ENCODE measurements around the gene ARID5B. TPM values are rescaled to one million over a fixed set of nuclear protein-coding genes. Genes with fewer than 3 reads are reported as not detected.
A peak's percentile ranks its signal among the peaks of the same experiment; 100 is the strongest.

ARID5B gene
- total and polyA plus RNA-seq, 2 donors (not counting 1 experiment from before 2014, with no cell fraction given) = 22.4 to 237 TPM

DNA sequence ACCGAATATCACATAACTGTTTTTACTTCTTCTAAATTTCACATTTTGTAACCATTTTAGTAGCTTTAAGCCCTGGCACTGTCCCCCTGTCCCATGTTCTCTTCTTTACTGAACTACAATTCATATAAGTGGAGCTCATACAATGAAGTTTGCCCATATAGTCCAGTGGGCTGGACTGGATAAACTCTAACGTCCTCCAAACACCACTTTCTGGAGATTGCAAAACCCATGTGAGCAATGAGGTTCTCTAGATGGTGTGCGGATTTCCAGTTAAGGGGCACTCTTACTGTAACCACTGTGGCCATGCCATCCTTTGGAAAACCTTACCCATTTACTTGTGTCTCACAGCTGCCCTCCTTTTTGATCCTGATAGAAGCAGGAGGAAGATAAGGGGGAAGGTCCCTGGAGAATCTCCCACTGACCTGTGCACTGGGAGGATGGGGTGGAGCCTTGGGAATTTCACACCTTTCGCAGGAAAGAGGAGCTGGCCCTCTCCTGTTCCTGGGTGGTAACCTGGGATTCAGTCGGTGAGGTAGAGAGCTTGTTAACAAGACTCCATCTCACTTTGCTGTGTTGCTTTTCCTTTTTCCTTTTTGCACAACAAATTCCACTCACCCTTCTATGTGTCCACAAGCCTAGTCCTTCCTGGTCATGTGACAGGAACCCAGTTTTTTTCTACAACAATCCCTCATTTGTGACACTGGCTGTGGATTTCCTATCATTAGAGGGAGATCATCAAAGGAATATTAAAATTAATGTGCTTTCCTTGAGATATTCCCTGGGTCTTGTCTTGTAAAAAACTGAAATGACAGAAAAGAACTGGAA lies 120.7 kb downstream of the ARID5B start:
- no peak for ATAC-seq (ENCODE audit: low read depth)
- TF ChIP-seq, protein P1, sequence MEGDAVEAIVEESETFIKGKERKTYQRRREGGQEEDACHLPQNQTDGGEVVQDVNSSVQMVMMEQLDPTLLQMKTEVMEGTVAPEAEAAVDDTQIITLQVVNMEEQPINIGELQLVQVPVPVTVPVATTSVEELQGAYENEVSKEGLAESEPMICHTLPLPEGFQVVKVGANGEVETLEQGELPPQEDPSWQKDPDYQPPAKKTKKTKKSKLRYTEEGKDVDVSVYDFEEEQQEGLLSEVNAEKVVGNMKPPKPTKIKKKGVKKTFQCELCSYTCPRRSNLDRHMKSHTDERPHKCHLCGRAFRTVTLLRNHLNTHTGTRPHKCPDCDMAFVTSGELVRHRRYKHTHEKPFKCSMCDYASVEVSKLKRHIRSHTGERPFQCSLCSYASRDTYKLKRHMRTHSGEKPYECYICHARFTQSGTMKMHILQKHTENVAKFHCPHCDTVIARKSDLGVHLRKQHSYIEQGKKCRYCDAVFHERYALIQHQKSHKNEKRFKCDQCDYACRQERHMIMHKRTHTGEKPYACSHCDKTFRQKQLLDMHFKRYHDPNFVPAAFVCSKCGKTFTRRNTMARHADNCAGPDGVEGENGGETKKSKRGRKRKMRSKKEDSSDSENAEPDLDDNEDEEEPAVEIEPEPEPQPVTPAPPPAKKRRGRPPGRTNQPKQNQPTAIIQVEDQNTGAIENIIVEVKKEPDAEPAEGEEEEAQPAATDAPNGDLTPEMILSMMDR (IDR thresholded peaks at IDR 0.05) = no peak
- TF ChIP-seq EZH2 (IDR thresholded peaks at IDR 0.05; ENCODE audit: borderline replicate concordance, insufficient read depth, low read depth, low read length, poor library complexity, severe bottlenecking) = no peak
- POLR2A ChIA-PET = interaction anchor here (0.7 to 5.8 kb wide), 5 partner anchors 14 to 119 kb away, joined by 3 to 34 read pairs (median 3); partner anchors contain the start of gene ARID5B
- Histone ChIP-seq H3K9me3 (ENCODE audit: control extremely low read depth in 1 of 3, control insufficient read depth in 2 of 3, insufficient read depth in 1 of 3, low read length in 2 of 3) (peaks cover 0 to 6% (median 0%) of the 10 kb centered on the region in 3 donors), H3K27ac (ENCODE audit: low read length in 2 of 2) (peak overlapping the region; percentile 94 to 98), H3K27me3 (replicated peaks in 1 of 4; ENCODE audit: control extremely low read depth in 1 of 4, control insufficient read depth in 3 of 4, insufficient read depth in 4 of 4, low read length in 3 of 4) (no peaks in the 10 kb centered on the region), H2AFZ (ENCODE audit: insufficient read depth, low read depth, low read length, poor library complexity, severe bottlenecking) (no peak overlapping the region), H3K9ac (ENCODE audit: low read length) (peak overlapping the region; percentile 50), H3K4me1 (ENCODE audit: control insufficient read depth in 2 of 2, insufficient read depth in 2 of 2, low read length in 2 of 2) (peaks cover 87 to 95% of the 10 kb centered on the region in 2 donors), H4K20me1 (ENCODE audit: control insufficient read depth, insufficient read depth, low read length, poor library complexity, severe bottlenecking) (no peaks in the 10 kb centered on the region), H3K4me2 (replicated peaks; ENCODE audit: low read depth, low read length, poor library complexity, severe bottlenecking) (peak overlapping the region; percentile 66), H3K36me3 (replicated peaks in 1 of 2; ENCODE audit: control extremely low read depth in 1 of 2, control insufficient read depth in 1 of 2, extremely low read depth in 1 of 2, insufficient read depth in 2 of 2, low read length in 1 of 2) (peaks cover 0 to 14% of the 10 kb centered on the region in 2 experiments), H3K4me3 (ENCODE audit: control extremely low read depth in 1 of 5, extremely low read depth in 1 of 5, insufficient read depth in 1 of 5, low read depth in 2 of 5, low read length in 4 of 5) (peak overlapping the region in 1 of 5 experiments; percentile 53), H3K79me2 (ENCODE audit: control insufficient read depth, insufficient read depth, low read length) (peaks cover 100% of the 10 kb centered on the region)
- peaks cover 2% of the 10 kb centered on the region for H3K9me3 Mint-ChIP-seq (ENCODE audit: insufficient read depth)
- CTCF ChIA-PET = interaction anchor here (0.8 to 12.2 kb wide), 10 partner anchors 14 to 223 kb away, joined by 3 to 131 read pairs (median 4); partner anchors contain the start of gene ARID5B
- peaks cover 93% of the 10 kb centered on the region for H3K4me1 Mint-ChIP-seq
- WGBS (ENCODE audit: insufficient coverage) = 100% methylated on average over 1 of the region's 5 CpGs
- no peak for DNase-seq
- intact Hi-C loops (cut with micrococcal nuclease) = loop anchor here (1.0 to 2.0 kb wide), 2 partner anchors 9 to 17 kb away; no protein-coding TSS in a partner anchor
- no peaks in the 10 kb centered on the region for H3K27me3 Mint-ChIP-seq
- H3K4me3 Mint-ChIP-seq = peak overlapping the region; percentile 59
- peak overlapping the region; percentile 93 for H3K27ac Mint-ChIP-seq

Data from B cell (primary cell).